ENCODE results near the gene SIX4. TPM values are rescaled to one million over a fixed set of nuclear protein-coding genes. Genes with fewer than 3 reads are reported as not detected.
A peak's percentile ranks its signal among the peaks of the same experiment; 100 is the strongest.
"Not testable (repeated sequence)": the region's sequence is repeated elsewhere in the genome, so short reads cannot be mapped to it uniquely, and the experiment has no call there.

The SIX4 gene
- polyA plus RNA-seq, 3 donors: not detected

GRCh38 chr14:60734465-60735242, 10.5 kb upstream of the SIX4 start, which contains the start of gene MNAT1:
TSS of gene MNAT1 (plus strand) at chr14:60734761. CDS start at chr14:60734863, 102 bp downstream.
- no peaks in the 10 kb centered on the region for H3K36me3 Mint-ChIP-seq
- TF ChIP-seq CTCF (IDR thresholded peaks at IDR 0.05): no peak
- H3K27ac Mint-ChIP-seq: peak within 1 kb of the TSS in 6 of 7 donors; percentile 7 to 88 (median 78)
- peak within 1 kb of the TSS; percentile 99 to 100 for H3K4me3 Mint-ChIP-seq
- H3K4me1 Mint-ChIP-seq: peaks cover 19% of the 10 kb centered on the region
- H4K20me1 ChIP-seq (ENCODE audit: insufficient read depth, low read length): no peaks in the 10 kb centered on the region
- no peaks in the 10 kb centered on the region for H3K9me3 ChIP-seq (replicated peaks in 1 of 2; ENCODE audit: control insufficient read depth in 1 of 2, insufficient read depth in 1 of 2, low read length in 2 of 2)
- H3K36me3 ChIP-seq (replicated peaks in 1 of 2; ENCODE audit: control insufficient read depth in 1 of 2, insufficient read depth in 2 of 2, low read length in 2 of 2): no peaks in the 10 kb centered on the region
- peak; percentile 46 to 54 (median 48) for DNase-seq
- peaks cover 10 to 12% of the 10 kb centered on the region in 2 donors for H3K4me1 ChIP-seq (ENCODE audit: control insufficient read depth in 1 of 2, insufficient read depth in 2 of 2, low read length in 2 of 2)
- H3K4me2 ChIP-seq (replicated peaks; ENCODE audit: extremely low read depth, low read length, poor library complexity, severe bottlenecking): peak within 1 kb of the TSS; percentile 73
- 4% methylated on average over 32 of the region's 33 CpGs for WGBS (ENCODE audit: insufficient coverage)
- intact Hi-C loops (cut with micrococcal nuclease): no loop called here
- H3K9me3 Mint-ChIP-seq: peaks cover 0 to 11% (median 6%) of the 10 kb centered on the region in 7 donors
- H3K27me3 Mint-ChIP-seq (ENCODE audit: low read depth in 3 of 3): peaks cover 25 to 35% (median 27%) of the 10 kb centered on the region in 3 donors
- H3K27me3 ChIP-seq (ENCODE audit: control insufficient read depth in 2 of 2, insufficient read depth in 2 of 2, low read length in 2 of 2): peaks cover 23 to 34% of the 10 kb centered on the region in 2 donors
- H3K9ac ChIP-seq (ENCODE audit: insufficient read depth, low read length, poor library complexity, severe bottlenecking): peak within 1 kb of the TSS; percentile 70
- peaks cover 23% of the 10 kb centered on the region for H3K79me2 ChIP-seq (ENCODE audit: insufficient read depth, low read length)
- peak within 1 kb of the TSS in 1 of 2 donors; percentile 66 for H3K27ac ChIP-seq (ENCODE audit: low read depth in 1 of 2, low read length in 2 of 2)
- peak within 1 kb of the TSS; percentile 59 to 87 (median 60) for H3K4me3 ChIP-seq (replicated peaks in 1 of 3; ENCODE audit: low read depth in 2 of 3, low read length in 3 of 3)
- peak within 1 kb of the TSS; percentile 91 for H2AFZ ChIP-seq (ENCODE audit: insufficient read depth, low read depth, low read length, poor library complexity, severe bottlenecking)

- Histone ChIP-seq H3K27me3 (ENCODE audit: control insufficient read depth in 2 of 2, insufficient read depth in 2 of 2, low read length in 2 of 2) (peaks cover 39 to 50% of the 10 kb centered on the region in 2 donors), H4K20me1 (ENCODE audit: insufficient read depth, low read length) (no peaks in the 10 kb centered on the region), H3K27ac (ENCODE audit: low read depth in 1 of 2, low read length in 2 of 2) (no peak overlapping the region), H2AFZ (ENCODE audit: insufficient read depth, low read depth, low read length, poor library complexity, severe bottlenecking) (peak overlapping the region; percentile 17), H3K4me1 (ENCODE audit: control insufficient read depth in 1 of 2, insufficient read depth in 2 of 2, low read length in 2 of 2) (peaks cover 10 to 12% of the 10 kb centered on the region in 2 donors), H3K9ac (ENCODE audit: insufficient read depth, low read length, poor library complexity, severe bottlenecking) (no peak overlapping the region), H3K4me2 (replicated peaks; ENCODE audit: extremely low read depth, low read length, poor library complexity, severe bottlenecking) (no peak overlapping the region), H3K9me3 (replicated peaks in 1 of 2; ENCODE audit: control insufficient read depth in 1 of 2, insufficient read depth in 1 of 2, low read length in 2 of 2) (peaks cover 0 to under 1% of the 10 kb centered on the region in 2 donors), H3K79me2 (ENCODE audit: insufficient read depth, low read length) (peaks cover 21% of the 10 kb centered on the region), H3K4me3 (replicated peaks in 1 of 3; ENCODE audit: low read depth in 2 of 3, low read length in 3 of 3) (no peak overlapping the region), H3K36me3 (replicated peaks in 1 of 2; ENCODE audit: control insufficient read depth in 1 of 2, insufficient read depth in 2 of 2, low read length in 2 of 2) (no peaks in the 10 kb centered on the region)
- H3K36me3 Mint-ChIP-seq: no peaks in the 10 kb centered on the region
- DNase-seq: no peak
- H3K27ac Mint-ChIP-seq: no peak overlapping the region
- no peak for TF ChIP-seq CTCF (IDR thresholded peaks at IDR 0.05)
- peak overlapping the region in 1 of 2 donors; percentile 30 for H3K4me3 Mint-ChIP-seq
- H3K9me3 Mint-ChIP-seq: peaks cover 0 to 11% (median 9%) of the 10 kb centered on the region in 7 donors
- H3K4me1 Mint-ChIP-seq: peaks cover 19% of the 10 kb centered on the region
- intact Hi-C loops (cut with micrococcal nuclease): no loop called here
- 71% methylated on average over 3 of the region's 4 CpGs for WGBS (ENCODE audit: insufficient coverage)
- H3K27me3 Mint-ChIP-seq (ENCODE audit: low read depth in 3 of 3): peaks cover 38 to 49% (median 39%) of the 10 kb centered on the region in 3 donors
Measured at GRCh38 chr14:60732840-60733483, 8.8 kb upstream of the SIX4 start.

GRCh38 chr14:60731291-60731690, 7.1 kb upstream of the SIX4 start:
- peaks cover 0 to 15% (median 11%) of the 10 kb centered on the region in 7 donors for H3K9me3 Mint-ChIP-seq
- H3K27ac Mint-ChIP-seq; H2AFZ ChIP-seq (ENCODE audit: insufficient read depth, low read depth, low read length, poor library complexity, severe bottlenecking); H3K9ac ChIP-seq (ENCODE audit: insufficient read depth, low read length, poor library complexity, severe bottlenecking); H3K4me3 Mint-ChIP-seq; H3K4me3 ChIP-seq (replicated peaks in 1 of 3; ENCODE audit: low read depth in 2 of 3, low read length in 3 of 3); H4K20me1 ChIP-seq (ENCODE audit: insufficient read depth, low read length); H3K9me3 ChIP-seq (replicated peaks in 1 of 2; ENCODE audit: control insufficient read depth in 1 of 2, insufficient read depth in 1 of 2, low read length in 2 of 2); intact Hi-C loops (cut with micrococcal nuclease); H3K4me2 ChIP-seq (replicated peaks; ENCODE audit: extremely low read depth, low read length, poor library complexity, severe bottlenecking); H3K27ac ChIP-seq (ENCODE audit: low read depth in 1 of 2, low read length in 2 of 2); H3K36me3 Mint-ChIP-seq; H3K36me3 ChIP-seq (replicated peaks in 1 of 2; ENCODE audit: control insufficient read depth in 1 of 2, insufficient read depth in 2 of 2, low read length in 2 of 2); DNase-seq: not testable (repeated sequence)
- no CpG with 5 or more reads among the region's 5 CpGs for WGBS (ENCODE audit: insufficient coverage)
- peaks cover 54 to 66% of the 10 kb centered on the region in 2 donors for H3K27me3 ChIP-seq (ENCODE audit: control insufficient read depth in 2 of 2, insufficient read depth in 2 of 2, low read length in 2 of 2)
- H3K79me2 ChIP-seq (ENCODE audit: insufficient read depth, low read length): peaks cover 12% of the 10 kb centered on the region
- H3K4me1 Mint-ChIP-seq: peaks cover 19% of the 10 kb centered on the region
- H3K4me1 ChIP-seq (ENCODE audit: control insufficient read depth in 1 of 2, insufficient read depth in 2 of 2, low read length in 2 of 2): peaks cover 10 to 12% of the 10 kb centered on the region in 2 donors
- H3K27me3 Mint-ChIP-seq (ENCODE audit: low read depth in 3 of 3): peaks cover 52 to 64% (median 53%) of the 10 kb centered on the region in 3 donors

Measured in CD14-positive monocyte (primary cell).